Measurements from ENCODE around the gene PRPF18.

GRCh38 chr10:13656337-13657100 is 69.8 kb downstream of the PRPF18 start:
- no peak for TF ChIP-seq CTCF (conservative IDR thresholded peaks at IDR 0.05; ENCODE audit: low read depth, low read length)
- no peak for TF ChIP-seq EZH2 (IDR thresholded peaks at IDR 0.05; ENCODE audit: borderline replicate concordance, low read depth, low read length, poor library complexity, severe bottlenecking)
